ENCODE measurements around the gene RPAP2.

- TF ChIP-seq ELK4 (IDR thresholded peaks at IDR 0.05; ENCODE audit: borderline replicate concordance, low read depth, low read length) = no peak
- TF ChIP-seq CTCF (tag by site-specific recombination; IDR thresholded peaks at IDR 0.05) = no peak
- no peak for TF ChIP-seq SALL2 (tag by site-specific recombination; IDR thresholded peaks at IDR 0.05; ENCODE audit: borderline replicate concordance)
- no peak for TF ChIP-seq SP2 (tag by site-specific recombination; IDR thresholded peaks at IDR 0.05)
These were observed 39.5 kb upstream of the RPAP2 start for GRCh38 chr1:92259350-92259749.

Measured in HEK293 (cell line).